ENCODE data around the gene SNED1.

Gene SNED1

GRCh38 chr2:241031436-241032165, 33.2 kb downstream of the SNED1 start (continued):
- no peak for TF ChIP-seq ZNF404 (tag by site-specific recombination; IDR thresholded peaks at IDR 0.05)

- TF ChIP-seq ZNF114 (tag by site-specific recombination; IDR thresholded peaks at IDR 0.05) (no peak), PRDM2 (tag by site-specific recombination; IDR thresholded peaks at IDR 0.05; ENCODE audit: borderline replicate concordance) (no peak), ZNF138 (tag by site-specific recombination; IDR thresholded peaks at IDR 0.05; ENCODE audit: borderline replicate concordance) (no peak), ZBTB48 (tag by site-specific recombination; IDR thresholded peaks at IDR 0.05) (no peak), OVOL3 (tag by site-specific recombination; IDR thresholded peaks at IDR 0.05) (no peak), KLF8 (tag by site-specific recombination; IDR thresholded peaks at IDR 0.05) (no peak), KLF7 (tag by site-specific recombination; IDR thresholded peaks at IDR 0.05; ENCODE audit: borderline replicate concordance) (no peak), ZNF274 (IDR thresholded peaks at IDR 0.05; ENCODE audit: low read length) (no peak), ZNF274 (tag by site-specific recombination; IDR thresholded peaks at IDR 0.05; ENCODE audit: borderline replicate concordance) (no peak), ZNF830 (tag by site-specific recombination; IDR thresholded peaks at IDR 0.05; ENCODE audit: low read depth) (no peak), ZNF549 (tag by site-specific recombination; IDR thresholded peaks at IDR 0.05) (no peak)
- Histone ChIP-seq H3K4me1 (ENCODE audit: control insufficient read depth, insufficient read depth, low read length) (no peaks in the 10 kb centered on the region), H3K4me3 (ENCODE audit: low read depth, low read length) (no peak overlapping the region), H3K27ac (ENCODE audit: extremely low read depth, low read depth, low read length) (no peak overlapping the region), H3K36me3 (ENCODE audit: control insufficient read depth in 2 of 2, insufficient read depth in 1 of 2, low read length in 2 of 2) (no peaks in the 10 kb centered on the region), H3K9me3 (ENCODE audit: control insufficient read depth, insufficient read depth, low read depth, low read length) (no peaks in the 10 kb centered on the region)
- ChIA-PET POLR2A (no interaction called here), CTCF (no interaction called here)
Measured at GRCh38 chr2:241033336-241033987, 35.0 kb downstream of the SNED1 start.

- Histone ChIP-seq H3K27ac (ENCODE audit: extremely low read depth, low read depth, low read length) (no peak overlapping the region), H3K9me3 (ENCODE audit: control insufficient read depth, insufficient read depth, low read depth, low read length) (no peaks in the 10 kb centered on the region), H3K36me3 (ENCODE audit: control insufficient read depth in 2 of 2, insufficient read depth in 1 of 2, low read length in 2 of 2) (no peaks in the 10 kb centered on the region), H3K4me1 (ENCODE audit: control insufficient read depth, insufficient read depth, low read length) (no peaks in the 10 kb centered on the region), H3K4me3 (ENCODE audit: low read depth, low read length) (no peak overlapping the region)
- TF ChIP-seq AEBP2 (tag by site-specific recombination; IDR thresholded peaks at IDR 0.05; ENCODE audit: borderline replicate concordance) (no peak), ZNF148 (tag by site-specific recombination; IDR thresholded peaks at IDR 0.05; ENCODE audit: borderline replicate concordance) (no peak), ZNF341 (tag by site-specific recombination; IDR thresholded peaks at IDR 0.05; ENCODE audit: low read depth) (no peak)
- CTCF ChIA-PET: no interaction called here
- POLR2A ChIA-PET: no interaction called here
Measured at GRCh38 chr2:241033994-241034393, 35.6 kb downstream of the SNED1 start.
